PC-9 (cell line): ENCODE measurements around the gene RAB4A.

ENCODE experiments used
- EZH2 ChIP-seq: fragments of 200-600 bp; sonication (generic); IDR thresholded peaks from 2 replicates; pipeline ENCODE4 v1.8.0; 2017; ENCODE audit warnings: antibody characterized with exemption, low read depth
- TF ChIP-seq, protein P1 (sequence below): fragments of 200-600 bp; sonication (generic); conservative IDR thresholded peaks from 2 replicates; pipeline ENCODE4 v1.6.1; 2017; ENCODE audit warnings: mixed run types, antibody characterized with exemption, mild to moderate bottlenecking, moderate library complexity

DNA sequence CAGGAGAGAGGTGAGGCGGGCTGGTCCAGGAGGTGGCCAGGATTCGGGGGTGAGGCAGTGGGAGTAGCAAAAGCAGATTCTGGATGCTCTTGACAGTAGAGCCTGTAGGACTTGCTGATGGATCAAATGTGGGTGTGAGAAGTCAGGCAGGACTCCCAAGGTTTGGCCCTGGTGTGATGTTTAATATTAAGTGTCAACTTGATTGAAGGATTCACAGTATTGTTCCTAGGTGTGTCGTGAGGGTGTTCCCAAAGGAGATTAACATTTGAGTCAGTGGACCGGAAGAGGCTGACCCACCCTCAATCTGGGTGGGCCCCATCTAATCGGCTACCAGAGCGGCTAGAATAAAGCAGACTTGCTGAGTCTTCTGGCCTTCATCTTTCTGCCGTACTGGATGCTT, 6.8 kb upstream of the RAB4A start:
- TF ChIP-seq, protein P1, sequence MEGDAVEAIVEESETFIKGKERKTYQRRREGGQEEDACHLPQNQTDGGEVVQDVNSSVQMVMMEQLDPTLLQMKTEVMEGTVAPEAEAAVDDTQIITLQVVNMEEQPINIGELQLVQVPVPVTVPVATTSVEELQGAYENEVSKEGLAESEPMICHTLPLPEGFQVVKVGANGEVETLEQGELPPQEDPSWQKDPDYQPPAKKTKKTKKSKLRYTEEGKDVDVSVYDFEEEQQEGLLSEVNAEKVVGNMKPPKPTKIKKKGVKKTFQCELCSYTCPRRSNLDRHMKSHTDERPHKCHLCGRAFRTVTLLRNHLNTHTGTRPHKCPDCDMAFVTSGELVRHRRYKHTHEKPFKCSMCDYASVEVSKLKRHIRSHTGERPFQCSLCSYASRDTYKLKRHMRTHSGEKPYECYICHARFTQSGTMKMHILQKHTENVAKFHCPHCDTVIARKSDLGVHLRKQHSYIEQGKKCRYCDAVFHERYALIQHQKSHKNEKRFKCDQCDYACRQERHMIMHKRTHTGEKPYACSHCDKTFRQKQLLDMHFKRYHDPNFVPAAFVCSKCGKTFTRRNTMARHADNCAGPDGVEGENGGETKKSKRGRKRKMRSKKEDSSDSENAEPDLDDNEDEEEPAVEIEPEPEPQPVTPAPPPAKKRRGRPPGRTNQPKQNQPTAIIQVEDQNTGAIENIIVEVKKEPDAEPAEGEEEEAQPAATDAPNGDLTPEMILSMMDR, result no peak
- TF ChIP-seq EZH2, result no peak
